Measurements from ENCODE around the gene RPRD1B. TPM values are rescaled to one million over a fixed set of nuclear protein-coding genes. Genes with fewer than 3 reads are reported as not detected.

RPRD1B gene
- total RNA-seq, 1 donor from 2014 or later: 17.5 TPM

GRCh38 chr20:38120625-38120988 lies 87.1 kb downstream of the RPRD1B start:
- no peak for DNase-seq (ENCODE audit: low read depth in 2 of 2)

- no peak for DNase-seq (ENCODE audit: low read depth in 2 of 2)
These were observed 88.2 kb downstream of the RPRD1B start for GRCh38 chr20:38121741-38122140.

DNA sequence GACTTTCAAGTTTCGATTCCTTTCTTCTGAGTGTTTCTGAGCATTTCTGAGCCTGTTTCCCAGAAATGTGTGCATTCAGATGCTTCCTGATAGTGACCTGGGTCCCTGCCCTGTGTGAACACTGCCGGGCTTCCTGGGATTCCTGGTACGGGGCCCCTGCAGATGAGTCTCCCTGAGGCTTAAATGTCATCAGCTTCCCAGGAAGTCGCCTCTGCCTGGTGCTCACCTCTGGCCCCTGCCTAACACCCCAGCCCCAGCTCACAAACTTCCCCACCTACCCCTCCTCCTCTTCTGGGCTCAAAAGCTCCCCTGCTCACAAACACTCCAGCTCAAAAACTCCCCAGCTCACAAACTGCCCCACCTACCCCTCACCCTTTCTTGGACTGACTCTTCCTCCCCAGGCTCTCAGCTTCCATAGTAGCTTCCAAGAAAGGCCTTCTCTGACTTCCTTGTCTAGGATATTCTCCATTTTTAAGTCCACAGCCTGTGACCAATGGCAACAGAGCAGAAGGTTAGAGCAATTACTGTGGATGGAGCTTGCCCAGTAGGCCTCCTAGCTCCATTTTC lies 89.6 kb downstream of the RPRD1B start:
- DNase-seq (ENCODE audit: low read depth in 2 of 2): peak in 1 of 2 donors; percentile 61

DNA sequence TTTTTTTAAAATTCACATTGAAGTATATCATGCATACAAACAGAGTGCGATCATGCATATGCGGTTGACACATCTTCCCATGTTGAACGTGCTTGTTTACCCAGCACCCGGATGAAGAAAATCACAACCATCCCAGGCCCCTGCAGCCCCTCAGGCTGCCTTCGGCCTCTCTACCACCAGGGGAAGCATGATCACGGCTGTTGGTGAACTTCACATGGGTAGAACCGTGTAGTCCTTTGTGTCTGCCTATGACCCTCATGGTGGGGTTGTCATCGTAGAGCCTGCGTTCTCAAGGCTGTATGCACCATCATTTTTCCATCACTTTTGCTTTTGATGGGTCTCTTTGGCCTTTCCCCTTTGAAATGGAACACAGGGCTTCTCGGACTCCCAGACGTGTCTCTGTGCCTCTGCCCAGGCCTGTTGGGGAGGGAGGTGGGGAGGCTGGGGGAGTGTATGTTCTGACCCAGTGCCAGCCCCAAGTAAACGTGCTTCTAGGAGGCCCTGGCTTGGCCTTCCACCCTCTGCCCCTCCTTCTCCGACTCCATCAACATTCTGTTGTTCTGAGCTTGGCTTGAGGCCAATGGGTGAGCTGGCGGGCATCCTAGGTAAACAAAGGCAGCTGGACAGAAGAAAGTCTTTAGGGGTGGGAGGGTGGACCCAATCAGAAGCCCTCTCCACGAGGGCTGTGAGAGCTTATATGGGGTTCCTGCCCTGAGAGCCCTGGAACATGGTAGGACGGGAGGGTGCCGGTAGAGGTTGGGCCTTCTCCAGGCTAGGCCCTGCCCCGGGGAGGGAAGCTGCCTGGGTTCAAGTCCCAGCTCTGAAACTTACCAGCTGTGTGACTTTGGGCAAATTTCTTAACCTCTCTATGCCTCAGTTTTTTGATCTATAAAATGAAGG lies 91.9 kb downstream of the RPRD1B start:
- peak; percentile 77 to 84 for DNase-seq (ENCODE audit: low read depth in 2 of 2)

DNA sequence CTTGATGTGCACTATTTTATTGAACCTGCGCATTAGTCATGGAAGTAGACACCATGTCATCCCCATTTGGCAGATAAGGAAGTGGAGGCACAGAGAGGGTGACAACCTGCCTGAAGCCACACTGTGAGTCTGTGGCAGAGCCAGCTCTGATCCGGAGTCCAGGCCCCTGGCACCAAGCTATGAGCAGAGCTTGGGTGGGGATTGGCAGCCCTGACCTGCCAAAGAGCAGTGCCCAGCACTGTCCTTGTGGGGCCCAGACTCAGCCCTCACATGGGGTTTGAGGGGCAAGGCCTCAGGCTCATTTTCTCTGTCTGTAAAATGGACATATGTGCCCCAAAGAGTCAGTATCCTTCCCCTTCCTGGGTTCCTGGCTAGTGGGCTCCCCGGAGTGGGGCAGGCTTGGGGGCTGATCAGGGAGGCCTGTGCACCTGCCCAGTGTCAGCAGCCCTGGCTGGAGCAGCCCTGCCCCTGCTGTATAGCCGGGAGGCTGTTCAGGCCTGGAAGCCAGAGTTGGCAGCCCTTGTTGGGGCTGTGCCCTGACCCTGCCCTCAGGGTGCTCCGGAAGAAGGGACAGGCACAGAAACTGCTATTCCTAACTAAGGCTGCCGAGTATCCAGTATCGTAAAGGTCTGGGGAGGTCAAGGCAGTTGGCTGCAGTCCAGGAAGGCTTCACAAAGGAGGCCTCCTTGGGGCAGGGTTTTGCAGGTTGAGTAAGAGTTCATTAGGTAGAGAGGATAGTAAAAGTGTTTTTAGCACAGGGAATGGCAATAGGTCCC lies 92.8 kb downstream of the RPRD1B start:
- peak; percentile 27 to 37 for DNase-seq (ENCODE audit: low read depth in 2 of 2)

GRCh38 chr20:38126932-38127621 lies 93.5 kb downstream of the RPRD1B start:
- DNase-seq (ENCODE audit: low read depth in 2 of 2): peak; percentile 69 to 88

GRCh38 chr20:38127920-38128528 lies 94.5 kb downstream of the RPRD1B start:
- peak; percentile 13 to 15 for DNase-seq (ENCODE audit: low read depth in 2 of 2)

- DNase-seq (ENCODE audit: low read depth in 2 of 2): no peak
These were observed 95.1 kb downstream of the RPRD1B start for GRCh38 chr20:38128691-38129090.

DNA sequence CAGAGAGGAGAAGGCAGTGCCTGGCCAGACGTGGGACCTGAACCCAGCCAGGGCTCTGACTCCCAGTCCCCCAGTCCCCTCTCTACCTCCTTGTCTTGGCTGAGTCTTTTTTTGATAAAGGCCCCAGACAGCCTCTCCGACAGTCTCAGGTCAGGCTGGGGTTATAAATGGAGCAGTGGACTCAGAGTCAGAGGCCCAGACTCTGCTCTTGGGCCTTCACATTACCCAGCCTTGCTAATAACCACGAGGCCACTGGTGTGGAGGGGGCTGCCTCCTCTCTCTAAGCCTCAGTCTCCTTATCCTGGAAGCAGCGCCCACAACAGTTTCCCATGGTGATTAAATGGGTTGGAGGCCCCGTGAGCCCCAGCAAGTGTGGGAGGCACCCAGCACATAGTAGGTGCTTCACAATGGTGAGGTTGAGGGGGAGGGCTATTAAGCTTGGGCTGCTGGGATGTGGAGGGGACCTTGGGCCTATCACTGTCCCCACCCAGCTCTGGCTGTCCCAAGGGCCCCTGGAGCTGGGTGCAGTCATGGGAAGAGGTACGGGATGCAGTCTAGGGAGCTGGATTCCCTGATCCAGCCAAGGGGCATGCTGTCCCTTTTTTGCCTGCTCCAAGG lies 95.8 kb downstream of the RPRD1B start:
- DNase-seq (ENCODE audit: low read depth in 2 of 2): peak; percentile 8 to 9

- peak in 1 of 2 donors; percentile 10 for DNase-seq (ENCODE audit: low read depth in 2 of 2)
These were observed 96.5 kb downstream of the RPRD1B start for GRCh38 chr20:38129893-38130609.

- peak in 1 of 2 donors; percentile 3 for DNase-seq (ENCODE audit: low read depth in 2 of 2)
These were observed 97.4 kb downstream of the RPRD1B start for GRCh38 chr20:38130687-38131587.

- peak in 1 of 2 donors; percentile 12 for DNase-seq (ENCODE audit: low read depth in 2 of 2)
These were observed 98.1 kb downstream of the RPRD1B start for GRCh38 chr20:38131588-38132121.

DNA sequence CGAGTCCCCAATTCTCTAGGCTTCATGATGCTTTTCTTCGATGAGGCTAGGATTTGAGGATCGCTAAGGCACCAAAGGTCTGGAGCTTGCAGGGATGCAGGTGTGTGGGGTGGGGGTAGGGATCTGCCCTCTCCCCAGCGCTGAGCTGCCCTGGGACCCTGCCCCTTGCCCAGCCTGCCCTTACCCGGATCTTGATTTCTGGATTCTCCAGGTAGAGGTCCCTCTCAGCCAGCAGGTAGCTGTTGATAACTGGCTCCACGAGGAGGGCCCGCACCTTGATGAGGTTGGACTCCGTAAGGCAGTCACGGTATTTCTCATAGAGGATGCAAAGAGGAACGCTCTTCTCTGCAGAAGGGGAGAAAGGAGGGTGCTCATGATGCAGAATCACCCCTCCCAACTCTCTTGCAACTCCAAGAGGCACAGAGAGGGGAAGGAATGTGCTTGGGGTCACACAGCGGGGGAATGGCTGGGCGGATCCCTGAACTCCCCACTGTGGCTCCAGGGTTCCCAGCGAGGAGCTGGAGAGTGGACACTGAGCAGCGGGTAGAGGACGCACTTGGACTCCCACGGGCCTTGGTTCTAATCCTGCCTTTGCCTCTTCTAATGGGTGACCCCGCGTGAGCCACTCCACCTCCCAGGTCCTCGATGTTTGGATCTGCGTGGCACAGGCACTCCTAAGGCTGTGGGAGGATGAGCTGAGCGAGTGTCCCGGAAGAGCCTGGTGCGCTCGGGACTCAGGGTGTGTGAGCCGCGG lies 98.8 kb downstream of the RPRD1B start:
- peak; percentile 29 to 30 for DNase-seq (ENCODE audit: low read depth in 2 of 2)

DNA sequence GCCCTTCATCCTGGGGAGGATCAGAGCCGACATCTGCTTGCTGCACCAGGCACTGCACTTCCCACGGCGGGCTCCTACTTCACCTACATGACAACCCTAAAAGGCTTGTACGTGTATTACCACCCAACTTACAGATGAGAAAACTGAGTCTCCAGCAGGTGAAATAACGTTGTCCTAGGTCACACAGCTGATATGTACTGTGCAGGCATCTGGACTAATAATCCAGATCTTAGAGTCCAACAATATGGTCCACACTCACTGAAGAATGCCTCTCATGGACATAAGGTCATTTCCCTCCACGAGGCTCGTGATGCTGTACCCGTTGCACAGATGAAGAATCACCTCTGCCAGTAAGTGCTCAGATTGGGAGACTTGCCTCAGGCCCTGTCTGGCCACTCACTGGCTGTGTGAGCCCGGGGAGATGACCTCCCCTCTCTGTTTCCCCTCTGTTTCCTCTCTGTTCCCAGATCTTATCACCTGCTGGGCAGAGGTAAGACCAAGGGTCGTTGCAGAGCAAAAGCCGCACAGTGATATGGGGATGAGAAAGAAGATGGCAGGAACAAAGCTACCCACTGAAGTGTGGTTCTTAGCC lies 99.5 kb downstream of the RPRD1B start:
- DNase-seq (ENCODE audit: low read depth in 2 of 2): peak in 1 of 2 donors; percentile 41

DNA sequence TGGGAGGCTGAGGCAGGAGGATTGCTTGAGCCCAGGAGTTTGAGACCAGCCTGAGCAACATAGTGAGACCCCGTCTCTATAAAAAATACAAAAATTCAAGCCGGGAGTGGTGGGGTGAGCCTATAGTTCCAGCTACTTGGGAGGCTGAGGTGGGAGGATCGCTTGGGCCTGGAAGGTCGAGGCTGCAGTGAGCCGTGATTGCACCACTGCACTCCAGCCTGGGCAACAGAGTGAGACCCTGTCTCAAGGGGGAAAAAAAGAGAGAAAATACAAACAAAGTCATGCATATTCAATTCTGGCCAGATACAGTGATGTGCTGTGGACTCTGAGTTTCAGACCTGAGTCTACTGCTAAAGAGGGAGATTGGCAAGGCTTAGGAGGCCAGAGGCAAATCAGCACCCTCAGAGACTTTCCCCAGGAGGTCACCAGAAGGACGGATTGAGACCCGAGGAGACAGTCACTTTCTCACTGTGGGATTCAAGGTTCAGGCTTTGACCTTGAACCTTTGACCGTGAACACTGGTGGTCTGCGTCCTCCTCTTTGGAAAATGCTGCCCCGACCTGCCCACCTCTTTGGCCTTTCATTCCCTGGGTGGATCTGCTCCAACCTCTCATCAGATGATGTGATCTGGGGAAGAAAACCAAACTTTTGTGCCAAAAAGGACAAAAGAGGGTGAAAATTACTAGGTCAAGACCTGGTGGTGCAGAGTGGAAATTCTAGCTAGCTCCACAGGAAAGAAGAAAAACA lies 100.3 kb downstream of the RPRD1B start:
- peak; percentile 16 to 43 for DNase-seq (ENCODE audit: low read depth in 2 of 2)

- DNase-seq (ENCODE audit: low read depth in 2 of 2): peak; percentile 86 to 93
These were observed 101.1 kb downstream of the RPRD1B start for GRCh38 chr20:38134427-38135270.
